Parathyroid adenoma (tissue), 2 donors: ENCODE data around the gene OTOR.

ENCODE experiments used
- H2AFZ ChIP-seq: fragments of 300-600 bp; sonication (generic); one replicate; pipeline ENCODE4 v1.7.0; 2017; ENCODE audit warnings: antibody characterized with exemption, mild to moderate bottlenecking
- H3K27ac ChIP-seq: fragments of 300-600 bp; sonication (generic); one replicate; pipeline ENCODE4 v1.7.0; 2017
- H3K27me3 ChIP-seq: fragments of 300-600 bp; sonication (generic); one replicate; pipeline ENCODE4 v1.7.0; 2017; ENCODE audit warnings: low read length; ENCODE audit not compliant: control insufficient read depth, insufficient read depth
- H3K36me3 ChIP-seq: fragments of 300-600 bp; sonication (generic); one replicate; pipeline ENCODE4 v1.7.0; 2017; ENCODE audit warnings: low read length; ENCODE audit not compliant: control insufficient read depth, insufficient read depth
- H3K4me1 ChIP-seq: fragments of 300-600 bp; sonication (generic); one replicate; pipeline ENCODE4 v1.7.0; 2017; ENCODE audit warnings: control low read depth
- H3K4me2 ChIP-seq: fragments of 300-600 bp; sonication (generic); one replicate; pipeline ENCODE4 v1.7.0; 2017; ENCODE audit warnings: low read length
- H3K4me3 ChIP-seq: fragments of 300-600 bp; sonication (generic); one replicate; pipeline ENCODE4 v1.7.0; 2017; ENCODE audit warnings: low read depth, low read length
- H3K79me2 ChIP-seq: fragments of 300-600 bp; sonication (generic); one replicate; pipeline ENCODE4 v1.7.0; 2017; ENCODE audit warnings: control low read depth
- H3K9ac ChIP-seq: fragments of 300-600 bp; sonication (generic); one replicate; pipeline ENCODE4 v1.7.0; 2017; ENCODE audit warnings: mild to moderate bottlenecking
- H3K9me3 ChIP-seq: fragments of 300-600 bp; sonication (generic); one replicate; pipeline ENCODE4 v1.7.0; 2017; ENCODE audit warnings: low read length; ENCODE audit not compliant: control insufficient read depth
- TF ChIP-seq, protein P1 (sequence below): fragments of 300-600 bp; sonication (generic); IDR thresholded peaks from one replicate; pipeline ENCODE4 v1.7.0; 2017; ENCODE audit warnings: antibody characterized with exemption, mild to moderate bottlenecking
- donor health status: primary hyperparathyroidism.

Gene OTOR

DNA sequence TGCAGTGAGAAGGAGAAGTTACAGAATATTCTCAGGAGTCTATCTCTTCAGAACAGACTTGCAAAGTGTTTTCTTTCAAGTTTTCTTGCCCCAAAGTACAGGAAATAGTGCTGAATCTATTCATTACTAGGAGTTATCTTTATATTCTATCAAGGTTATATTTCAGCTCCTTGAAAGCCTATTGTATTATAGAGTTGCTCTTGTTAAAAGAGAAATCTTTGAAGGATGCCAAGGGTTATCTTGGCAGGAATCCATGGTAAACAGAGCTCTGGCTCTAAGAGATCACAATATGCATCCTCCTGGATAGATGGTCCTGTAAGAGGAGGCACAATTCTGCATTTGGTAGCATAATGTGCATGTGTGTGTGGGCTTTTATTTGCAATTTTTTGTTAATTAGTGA, 39.6 kb upstream of the OTOR start:
- Histone ChIP-seq H3K79me2 (no peaks in the 10 kb centered on the region), H2AFZ (no peak overlapping the region)
- TF ChIP-seq, protein P1, sequence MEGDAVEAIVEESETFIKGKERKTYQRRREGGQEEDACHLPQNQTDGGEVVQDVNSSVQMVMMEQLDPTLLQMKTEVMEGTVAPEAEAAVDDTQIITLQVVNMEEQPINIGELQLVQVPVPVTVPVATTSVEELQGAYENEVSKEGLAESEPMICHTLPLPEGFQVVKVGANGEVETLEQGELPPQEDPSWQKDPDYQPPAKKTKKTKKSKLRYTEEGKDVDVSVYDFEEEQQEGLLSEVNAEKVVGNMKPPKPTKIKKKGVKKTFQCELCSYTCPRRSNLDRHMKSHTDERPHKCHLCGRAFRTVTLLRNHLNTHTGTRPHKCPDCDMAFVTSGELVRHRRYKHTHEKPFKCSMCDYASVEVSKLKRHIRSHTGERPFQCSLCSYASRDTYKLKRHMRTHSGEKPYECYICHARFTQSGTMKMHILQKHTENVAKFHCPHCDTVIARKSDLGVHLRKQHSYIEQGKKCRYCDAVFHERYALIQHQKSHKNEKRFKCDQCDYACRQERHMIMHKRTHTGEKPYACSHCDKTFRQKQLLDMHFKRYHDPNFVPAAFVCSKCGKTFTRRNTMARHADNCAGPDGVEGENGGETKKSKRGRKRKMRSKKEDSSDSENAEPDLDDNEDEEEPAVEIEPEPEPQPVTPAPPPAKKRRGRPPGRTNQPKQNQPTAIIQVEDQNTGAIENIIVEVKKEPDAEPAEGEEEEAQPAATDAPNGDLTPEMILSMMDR, result no peak

GRCh38 chr20:16709017-16709416, 39.1 kb upstream of the OTOR start:
- TF ChIP-seq, protein P1, result no peak
- no peaks in the 10 kb centered on the region for H3K36me3 ChIP-seq

More for the DNA sequence above, 39.6 kb upstream of the OTOR start:
- no peak overlapping the region for H3K4me2 ChIP-seq
- no peaks in the 10 kb centered on the region for H3K36me3 ChIP-seq
- no peak overlapping the region for H3K27ac ChIP-seq
- H3K27me3 ChIP-seq, result no peaks in the 10 kb centered on the region
- no peaks in the 10 kb centered on the region for H3K4me1 ChIP-seq
- no peaks in the 10 kb centered on the region for H3K9me3 ChIP-seq
- no peak overlapping the region for H3K4me3 ChIP-seq
- no peak overlapping the region for H3K9ac ChIP-seq

DNA sequence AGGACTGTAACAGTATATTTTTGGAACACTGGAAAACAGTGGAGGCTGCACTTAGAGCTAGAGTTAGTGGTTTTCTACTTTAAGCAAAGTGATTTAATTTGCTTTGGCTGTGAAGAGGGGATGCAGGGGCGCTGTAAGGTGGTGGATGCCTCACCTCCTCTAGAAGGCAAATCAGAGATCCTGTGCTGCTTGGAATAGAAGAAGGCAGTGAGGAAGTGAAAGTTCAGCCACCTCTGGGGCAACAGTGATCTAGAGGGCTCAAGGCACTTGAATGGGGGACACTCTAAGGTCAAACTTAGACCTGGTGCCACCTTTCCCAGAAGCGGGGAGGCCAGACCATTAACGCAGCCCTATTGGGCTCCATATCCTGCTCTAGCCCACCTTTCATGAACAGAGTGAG, 37.4 kb upstream of the OTOR start:
- Histone ChIP-seq H3K4me3 (no peak overlapping the region), H3K9ac (no peak overlapping the region), H3K9me3 (no peaks in the 10 kb centered on the region), H2AFZ (no peak overlapping the region), H3K4me2 (no peak overlapping the region), H3K27me3 (no peaks in the 10 kb centered on the region), H3K36me3 (no peaks in the 10 kb centered on the region), H3K4me1 (no peaks in the 10 kb centered on the region), H3K79me2 (no peaks in the 10 kb centered on the region), H3K27ac (no peak overlapping the region)
- TF ChIP-seq, protein P1, result no peak

More at GRCh38 chr20:16709017-16709416, 39.1 kb upstream of the OTOR start:
- no peak overlapping the region for H2AFZ ChIP-seq
- H3K79me2 ChIP-seq, result no peaks in the 10 kb centered on the region
- no peak overlapping the region for H3K4me3 ChIP-seq
- H3K9ac ChIP-seq, result no peak overlapping the region
- no peaks in the 10 kb centered on the region for H3K9me3 ChIP-seq
- H3K27ac ChIP-seq, result no peak overlapping the region
- no peak overlapping the region for H3K4me2 ChIP-seq
- H3K27me3 ChIP-seq, result no peaks in the 10 kb centered on the region
- H3K4me1 ChIP-seq, result no peaks in the 10 kb centered on the region

DNA sequence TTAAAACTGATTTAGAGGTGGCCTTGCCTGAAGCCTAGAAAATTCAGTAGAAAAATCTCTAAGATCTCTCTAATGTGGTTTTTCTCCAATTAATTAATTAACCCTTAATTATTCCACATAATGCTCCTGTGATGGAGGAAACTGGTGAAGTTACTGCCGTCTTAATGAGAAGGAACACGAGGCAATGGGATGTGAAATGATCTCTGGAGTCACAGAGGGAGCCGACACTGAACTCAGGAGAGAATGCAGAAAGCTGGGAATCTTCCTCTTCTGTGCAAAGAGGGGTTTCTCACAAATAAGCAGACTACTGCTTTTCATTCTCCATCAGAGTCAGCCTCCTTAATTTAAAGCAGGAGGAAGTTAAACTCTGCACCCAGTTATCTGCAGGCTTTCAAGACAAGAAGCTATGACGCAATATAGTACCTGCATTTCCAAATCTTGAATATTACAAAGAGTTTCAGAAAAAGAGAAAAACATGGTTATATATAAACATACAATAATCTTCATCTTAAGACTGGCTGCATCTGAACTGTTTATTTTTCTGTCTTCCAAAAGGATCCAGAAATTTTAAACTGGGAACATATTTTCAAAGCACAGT, 36.4 kb upstream of the OTOR start:
- no peak overlapping the region for H2AFZ ChIP-seq
- TF ChIP-seq, protein P1, result no peak
- no peaks in the 10 kb centered on the region for H3K36me3 ChIP-seq
- H3K79me2 ChIP-seq, result no peaks in the 10 kb centered on the region
- no peak overlapping the region for H3K9ac ChIP-seq
- H3K4me2 ChIP-seq, result no peak overlapping the region
- no peak overlapping the region for H3K27ac ChIP-seq
- no peaks in the 10 kb centered on the region for H3K4me1 ChIP-seq
- H3K27me3 ChIP-seq, result no peaks in the 10 kb centered on the region
- no peak overlapping the region for H3K4me3 ChIP-seq
- H3K9me3 ChIP-seq, result no peaks in the 10 kb centered on the region

DNA sequence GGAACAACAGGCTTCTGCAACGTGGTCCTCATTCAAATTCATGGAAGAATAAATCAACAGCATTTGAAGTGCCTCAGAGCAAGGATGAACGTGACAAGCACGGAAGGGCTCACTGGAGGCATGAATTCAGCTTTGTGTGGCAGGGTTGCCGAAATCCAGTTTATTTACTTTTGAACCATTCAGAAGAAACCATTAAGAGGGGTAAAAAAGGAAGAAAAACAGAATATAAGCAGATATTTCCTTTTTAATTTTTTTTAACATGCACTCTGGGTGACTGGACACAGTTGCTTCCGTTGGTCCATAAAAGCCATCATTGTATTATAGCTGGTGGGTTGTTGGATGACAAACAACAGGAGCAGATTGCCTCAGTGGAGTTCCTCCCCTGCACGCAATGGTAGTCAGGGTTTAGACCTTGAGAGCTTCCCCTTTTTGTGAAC, 35.6 kb upstream of the OTOR start:
- Histone ChIP-seq H3K27ac (no peak overlapping the region), H3K9ac (no peak overlapping the region), H3K36me3 (no peaks in the 10 kb centered on the region), H3K4me1 (no peaks in the 10 kb centered on the region), H3K79me2 (no peaks in the 10 kb centered on the region), H3K9me3 (no peaks in the 10 kb centered on the region), H3K27me3 (no peaks in the 10 kb centered on the region), H3K4me3 (no peak overlapping the region), H2AFZ (no peak overlapping the region), H3K4me2 (no peak overlapping the region)
- TF ChIP-seq, protein P1, result no peak
